ENCODE data around the gene COL1A1. TPM values are rescaled to one million over a fixed set of nuclear protein-coding genes. Genes with fewer than 3 reads are reported as not detected.

The COL1A1 gene
- total RNA-seq, 1 donor from 2014 or later: 702 TPM

GRCh38 chr17:50161023-50161910 lies 40.2 kb downstream of the COL1A1 start:
- no peak for DNase-seq (ENCODE audit: extremely low read depth, low read depth, low spot score)

DNA sequence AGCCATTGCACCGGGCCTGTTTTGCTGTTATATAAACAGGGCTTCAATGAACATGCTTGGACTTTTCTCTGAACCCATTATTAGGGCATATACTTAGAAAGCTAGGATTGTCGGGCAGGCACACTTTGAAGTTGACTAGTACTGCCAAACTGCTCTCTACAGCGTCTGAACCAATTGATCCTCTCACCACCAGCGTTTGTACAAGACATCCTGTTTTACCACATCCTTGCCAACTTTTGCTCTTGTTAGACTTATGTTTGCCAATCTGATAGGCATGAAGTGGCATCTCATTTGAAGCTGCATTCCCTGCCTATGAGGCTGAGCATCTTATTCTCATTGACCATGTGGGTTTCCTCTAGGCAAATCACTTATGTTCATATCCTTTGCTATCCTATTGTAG lies 43.5 kb downstream of the COL1A1 start:
- no peak for DNase-seq (ENCODE audit: extremely low read depth, low read depth, low spot score)

- DNase-seq (ENCODE audit: extremely low read depth, low read depth, low spot score): no peak
Observed at GRCh38 chr17:50155115-50155819, 46.2 kb downstream of the COL1A1 start.

DNA sequence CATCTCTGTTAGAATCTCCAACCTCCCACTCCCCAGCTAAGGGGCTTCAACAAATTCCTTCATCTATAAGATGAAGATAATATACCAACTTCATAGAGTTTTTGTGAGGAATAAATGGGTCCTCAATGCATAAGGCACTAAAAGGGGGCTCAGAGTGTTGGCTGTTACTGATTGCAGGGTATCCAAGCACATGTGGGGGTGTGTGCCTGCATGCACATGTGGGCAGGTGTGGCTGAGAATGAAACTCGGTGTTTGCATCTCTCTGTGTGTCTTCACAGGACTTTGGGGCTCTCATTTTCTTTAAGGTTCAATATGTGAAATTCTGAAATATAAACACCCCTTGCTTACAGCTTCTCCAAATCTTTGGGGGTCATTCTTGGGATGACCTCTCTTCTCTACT lies 46.8 kb downstream of the COL1A1 start:
- DNase-seq (ENCODE audit: extremely low read depth, low read depth, low spot score): no peak

DNA sequence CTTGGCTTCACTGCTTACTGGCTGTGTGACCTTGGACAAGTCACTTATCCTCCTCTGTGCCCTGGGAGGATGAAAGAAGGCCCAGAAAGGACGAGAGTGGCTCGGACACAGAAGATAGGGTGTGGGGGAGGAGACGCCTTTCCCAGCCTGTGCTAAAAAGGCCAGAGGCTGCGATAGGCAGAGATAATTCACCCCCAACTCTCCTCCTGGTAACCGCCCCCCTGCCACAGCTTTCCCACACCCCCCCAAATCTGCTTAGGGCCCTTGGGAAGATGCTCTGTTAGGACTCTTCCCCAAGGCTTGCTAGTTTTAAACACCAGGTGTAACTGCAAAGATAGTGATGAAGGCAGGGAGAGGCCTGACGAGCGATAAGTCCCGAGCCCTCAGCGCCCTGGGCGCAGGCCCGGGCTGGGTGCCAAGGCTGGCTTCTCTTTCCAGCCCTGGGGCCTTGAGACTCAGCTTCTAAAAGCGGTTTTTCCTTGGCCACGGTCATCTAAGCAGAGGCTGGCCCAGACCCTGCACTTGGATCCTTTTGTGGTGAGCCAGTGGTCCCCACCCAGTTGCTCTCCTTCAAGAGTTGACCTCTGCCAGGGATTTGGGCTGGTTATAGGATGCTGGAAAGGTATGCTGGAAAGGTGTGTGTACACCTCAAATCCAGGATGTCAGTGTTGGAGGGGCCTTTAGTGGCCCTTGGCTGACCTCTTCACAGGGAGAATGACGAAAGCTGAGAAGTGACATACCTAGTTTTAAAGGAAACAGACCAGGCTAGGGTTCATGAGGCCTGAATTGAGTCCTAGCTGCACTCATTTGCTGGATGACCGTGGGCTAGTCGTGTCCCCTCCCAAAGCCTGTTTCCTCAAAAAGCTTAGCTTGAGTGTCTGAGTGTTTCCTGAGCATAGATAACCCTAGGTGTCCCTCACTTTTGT lies 47.5 kb downstream of the COL1A1 start:
- no peak for DNase-seq (ENCODE audit: extremely low read depth, low read depth, low spot score)

DNA sequence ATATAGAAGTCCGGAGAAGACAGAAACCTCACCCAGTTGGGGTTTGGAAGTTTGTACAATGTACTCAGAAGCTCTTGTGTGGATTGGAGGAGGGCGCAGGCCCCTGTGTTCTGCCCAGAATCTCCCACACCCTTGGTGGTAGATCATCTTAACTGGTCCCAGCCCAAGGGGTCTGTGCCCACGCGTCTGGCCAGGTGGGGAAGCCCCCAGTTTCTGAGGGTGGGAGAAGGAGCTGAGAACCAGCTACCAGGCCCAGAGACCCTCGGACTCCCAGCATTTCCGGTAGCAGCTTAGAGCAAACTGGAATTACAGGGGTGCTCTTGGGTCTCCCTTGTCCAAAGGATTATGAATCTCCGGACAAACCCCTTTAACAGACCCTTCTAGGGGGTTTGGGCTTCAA lies 48.7 kb downstream of the COL1A1 start:
- DNase-seq (ENCODE audit: extremely low read depth, low read depth, low spot score): no peak

- DNase-seq (ENCODE audit: extremely low read depth, low read depth, low spot score): no peak
Observed at GRCh38 chr17:50151937-50152547, 49.4 kb downstream of the COL1A1 start.

GRCh38 chr17:50151041-50151936 lies 50.1 kb downstream of the COL1A1 start:
- no peak for DNase-seq (ENCODE audit: extremely low read depth, low read depth, low spot score)

DNA sequence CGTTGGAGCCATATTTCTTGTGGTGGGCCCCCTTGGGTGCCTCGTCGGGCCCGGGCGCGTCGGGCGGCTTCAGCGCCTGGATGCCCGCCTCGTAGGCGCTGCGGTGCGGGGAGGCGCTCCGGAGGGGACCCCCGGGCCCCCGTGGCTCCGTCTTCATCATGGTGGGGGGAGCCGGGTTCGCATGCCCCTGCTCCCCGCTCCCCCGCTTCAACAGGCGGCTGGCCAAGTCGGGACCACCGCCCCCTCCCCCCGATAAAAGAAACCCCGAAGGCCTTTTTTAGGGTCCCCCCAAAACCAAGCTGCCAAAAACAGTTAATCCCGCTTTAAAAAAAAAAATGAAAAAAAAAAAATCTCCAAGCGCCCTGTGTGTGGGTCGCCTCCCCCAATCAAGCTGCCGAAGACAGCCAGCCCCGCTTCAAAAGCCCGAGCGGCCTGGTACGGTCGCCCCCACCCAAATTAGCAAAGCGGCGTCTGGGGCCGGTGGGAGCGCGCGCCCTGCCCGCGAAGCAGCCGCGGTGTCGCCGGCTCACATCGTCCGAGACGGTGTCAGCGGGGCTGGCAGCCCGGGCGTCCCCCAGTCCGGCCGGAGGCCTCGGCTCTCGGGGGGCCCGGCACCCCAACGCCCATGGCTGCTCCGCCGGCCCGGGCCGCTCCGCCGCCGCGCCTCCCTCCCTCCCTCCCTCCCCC lies 50.9 kb downstream of the COL1A1 start, which contains the start of gene PPP1R9B:
TSS of gene PPP1R9B (minus strand) at position 324 of the 687 bp plus-strand sequence. CDS start at position 160, 164 bp downstream.
- no peak for DNase-seq (ENCODE audit: extremely low read depth, low read depth, low spot score)

DNA sequence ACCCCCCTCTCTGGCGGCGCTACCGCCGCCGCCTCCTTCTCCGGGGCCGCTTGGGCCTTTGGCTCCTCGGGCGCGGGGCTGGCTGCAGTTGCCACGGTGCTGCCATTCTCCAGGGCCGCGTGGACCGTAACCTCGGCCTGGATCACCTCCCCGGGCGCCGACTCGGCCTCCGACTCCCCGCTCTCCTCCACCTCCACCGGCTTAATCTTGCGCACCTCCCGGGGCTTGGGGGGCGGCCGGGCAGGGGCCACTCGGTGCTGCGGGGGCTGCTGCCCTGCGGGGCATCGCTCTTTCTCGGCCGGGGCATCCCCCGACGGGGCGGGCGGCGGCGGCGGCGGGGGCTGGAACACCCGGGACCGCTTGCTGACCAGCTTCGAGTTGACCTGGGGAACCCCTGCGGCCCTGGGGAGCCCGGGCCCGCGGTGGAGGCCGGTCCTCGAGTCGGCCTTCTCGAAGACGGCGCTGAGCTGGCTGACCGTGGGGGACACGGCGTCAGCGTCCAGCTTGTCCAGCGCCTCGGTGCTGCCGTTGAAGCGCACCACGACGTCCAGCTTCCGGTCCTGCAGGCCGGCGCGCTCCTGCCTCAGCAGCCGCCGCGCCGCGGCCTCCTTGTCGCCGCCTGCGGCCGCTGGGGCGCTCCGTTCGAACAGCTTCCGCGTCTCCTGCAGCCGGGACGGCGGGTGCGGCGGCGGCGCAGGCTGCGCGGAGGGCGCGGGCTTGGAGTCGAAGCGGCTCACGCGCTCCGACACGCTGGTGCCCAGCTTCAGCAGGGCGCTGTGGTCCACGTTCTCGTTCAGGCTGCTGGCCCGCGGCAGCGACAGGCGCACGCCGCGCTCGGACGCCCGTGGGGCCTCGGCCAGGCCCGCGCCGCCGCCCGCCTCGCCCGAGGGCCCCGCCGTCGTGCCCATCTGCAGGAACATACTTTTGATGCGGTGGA lies 51.7 kb downstream of the COL1A1 start:
- DNase-seq (ENCODE audit: extremely low read depth, low read depth, low spot score): no peak

DNA sequence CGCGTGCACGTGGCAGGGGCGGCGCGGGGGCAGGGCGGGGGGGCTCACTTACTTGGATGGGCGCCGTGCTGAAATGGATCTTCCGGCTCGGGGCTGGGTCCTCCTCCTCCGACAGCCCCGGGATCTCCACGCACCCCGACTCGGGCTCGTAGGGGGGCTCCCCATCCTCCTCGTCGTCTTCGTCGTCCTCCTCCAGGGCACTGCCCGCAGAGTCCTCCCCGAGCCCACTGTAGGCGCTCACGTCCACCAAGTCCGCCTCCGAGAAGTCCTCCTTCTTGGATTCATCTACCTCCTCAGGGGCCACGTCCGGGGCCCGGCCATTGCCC lies 52.4 kb downstream of the COL1A1 start:
- DNase-seq (ENCODE audit: extremely low read depth, low read depth, low spot score): no peak

- DNase-seq (ENCODE audit: extremely low read depth, low read depth, low spot score): no peak
Observed at GRCh38 chr17:50148226-50149090, 53.0 kb downstream of the COL1A1 start.

GRCh38 chr17:50147841-50148225 lies 53.6 kb downstream of the COL1A1 start:
- no peak for DNase-seq (ENCODE audit: extremely low read depth, low read depth, low spot score)

DNA sequence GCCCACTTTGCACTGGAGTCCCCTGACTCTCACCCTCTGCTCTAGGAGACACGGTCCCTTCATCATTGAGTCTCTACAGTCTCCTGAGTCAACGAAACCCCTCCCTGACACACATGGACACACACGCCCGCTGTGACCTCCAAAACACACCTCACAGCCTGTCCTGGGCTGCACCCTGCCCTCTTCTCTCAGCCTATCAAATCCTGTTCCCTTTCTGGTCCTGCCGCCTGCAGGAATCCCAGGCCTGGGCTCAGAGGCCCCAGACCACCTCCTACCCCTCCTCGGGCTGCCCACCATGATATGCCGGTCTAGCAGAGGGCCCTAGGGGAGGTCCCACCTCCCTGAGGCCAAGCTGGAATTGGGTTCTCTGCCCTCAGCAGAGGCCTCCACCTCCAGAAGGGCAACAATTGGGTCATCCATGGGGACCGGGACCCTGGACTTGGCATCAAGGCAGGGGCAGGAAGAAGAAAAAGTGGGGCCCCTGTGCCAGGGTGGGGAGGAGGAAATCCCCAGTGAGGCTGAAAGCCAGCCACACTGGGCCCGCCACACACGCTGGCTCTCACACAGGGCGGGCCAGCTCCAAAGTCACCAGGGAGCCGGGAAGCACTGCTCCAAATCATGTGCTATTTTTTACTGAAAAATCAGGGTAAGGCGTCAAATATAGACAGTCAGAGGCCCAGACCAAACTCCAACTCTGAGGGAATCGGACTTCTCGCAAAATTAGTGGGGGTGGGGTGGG lies 54.3 kb downstream of the COL1A1 start:
- no peak for DNase-seq (ENCODE audit: extremely low read depth, low read depth, low spot score)

DNA sequence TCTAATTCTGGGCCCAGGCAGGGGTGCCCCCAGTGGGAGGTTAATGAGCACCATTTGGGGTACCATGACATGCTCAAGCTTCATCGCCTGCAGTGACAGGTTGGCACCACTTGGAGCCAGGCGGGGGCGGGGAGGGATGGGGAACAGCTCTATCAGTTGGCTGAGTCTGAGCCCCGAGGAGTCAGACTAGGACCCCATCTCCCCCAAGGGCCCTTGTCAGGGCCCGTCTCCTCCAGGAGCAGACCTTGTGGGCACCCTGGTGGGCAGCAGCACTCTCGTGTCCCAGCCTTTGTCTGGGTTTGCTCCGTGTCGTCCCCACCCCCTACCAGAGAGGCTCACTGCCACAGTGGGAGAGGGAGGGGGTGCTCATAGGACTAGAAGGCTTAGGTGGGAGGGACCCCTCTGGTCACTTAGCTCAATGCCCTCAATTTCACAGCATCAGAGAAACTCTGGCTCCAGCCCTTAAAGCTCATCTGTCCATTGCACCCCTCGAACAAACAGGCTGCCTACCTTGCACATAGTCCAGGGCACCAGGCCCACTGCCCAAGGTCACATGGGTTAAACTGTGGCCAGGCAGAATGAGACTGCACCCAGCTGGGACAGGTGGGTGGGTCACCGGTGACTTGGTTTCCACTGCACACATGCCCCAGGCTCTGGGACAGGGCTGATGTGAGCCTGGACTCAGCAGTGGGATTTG lies 55.1 kb downstream of the COL1A1 start:
- no peak for DNase-seq (ENCODE audit: extremely low read depth, low read depth, low spot score)

Measured in glomerular endothelial cell (primary cell).